Measurements from ENCODE around the gene OSGIN1.

OSGIN1 gene

GRCh38 chr16:84014570-84015327, 61.7 kb downstream of the OSGIN1 start:
- DNase-seq (ENCODE audit: low spot score), result no peak
- in situ Hi-C loops (cut with MboI; ENCODE audit: low sequenced_read_pairs, unreplicated experiment), result no loop called here

GRCh38 chr16:84015399-84015798, 62.4 kb downstream of the OSGIN1 start:
- TF ChIP-seq CTCF (IDR thresholded peaks at IDR 0.05; ENCODE audit: borderline replicate concordance, control extremely low read depth, extremely low read depth, insufficient read depth, missing control alignments), result no peak
- in situ Hi-C loops (cut with MboI; ENCODE audit: low sequenced_read_pairs, unreplicated experiment), result no loop called here
- no peak for DNase-seq (ENCODE audit: low spot score)

More at GRCh38 chr16:84014570-84015327, 61.7 kb downstream of the OSGIN1 start:
- no peak for TF ChIP-seq CTCF (IDR thresholded peaks at IDR 0.05; ENCODE audit: borderline replicate concordance, control extremely low read depth, extremely low read depth, insufficient read depth, missing control alignments)

All from GM13976 (cell line).